ENCODE results near the gene LDAF1.

Gene LDAF1

DNA sequence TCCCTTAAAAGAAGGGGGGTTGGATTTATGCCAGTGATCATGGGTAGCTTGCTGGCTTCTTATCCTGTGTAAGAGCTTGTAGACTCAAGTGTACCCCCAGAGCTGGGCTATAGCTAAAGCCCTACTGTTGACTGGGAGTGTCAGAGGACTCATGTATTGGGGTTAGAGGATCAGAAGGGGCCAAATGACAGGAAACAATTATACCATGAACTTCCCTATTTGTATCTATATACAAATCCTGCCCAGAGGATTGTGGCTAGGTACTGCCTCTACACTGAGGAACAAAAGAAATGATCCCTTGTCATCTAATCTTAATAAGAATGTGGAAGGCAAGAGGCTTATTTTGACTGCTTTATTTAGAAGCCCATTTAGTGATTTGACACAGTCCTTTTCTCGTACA, 38.6 kb downstream of the LDAF1 start:
- DNase-seq: no peak

DNA sequence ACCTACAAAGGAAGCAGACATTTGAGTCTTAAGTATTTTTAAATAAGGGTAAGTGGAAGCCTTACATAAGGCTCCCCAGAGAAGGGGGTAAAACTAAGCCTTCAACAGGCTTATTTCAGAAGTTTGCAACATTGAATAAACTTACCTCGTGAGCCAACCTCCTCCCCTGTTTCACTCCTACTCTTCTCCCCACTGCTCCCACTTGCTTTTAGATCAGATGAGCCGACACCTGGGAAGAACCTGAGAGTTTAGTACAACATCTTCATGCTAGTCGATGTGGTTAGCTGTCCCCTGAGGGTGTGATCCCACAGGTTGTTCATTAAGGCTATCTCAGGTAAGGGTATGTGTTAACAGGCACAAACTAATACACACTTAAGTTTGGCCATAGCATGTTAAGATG, 39.1 kb downstream of the LDAF1 start:
- no peak for DNase-seq

DNA sequence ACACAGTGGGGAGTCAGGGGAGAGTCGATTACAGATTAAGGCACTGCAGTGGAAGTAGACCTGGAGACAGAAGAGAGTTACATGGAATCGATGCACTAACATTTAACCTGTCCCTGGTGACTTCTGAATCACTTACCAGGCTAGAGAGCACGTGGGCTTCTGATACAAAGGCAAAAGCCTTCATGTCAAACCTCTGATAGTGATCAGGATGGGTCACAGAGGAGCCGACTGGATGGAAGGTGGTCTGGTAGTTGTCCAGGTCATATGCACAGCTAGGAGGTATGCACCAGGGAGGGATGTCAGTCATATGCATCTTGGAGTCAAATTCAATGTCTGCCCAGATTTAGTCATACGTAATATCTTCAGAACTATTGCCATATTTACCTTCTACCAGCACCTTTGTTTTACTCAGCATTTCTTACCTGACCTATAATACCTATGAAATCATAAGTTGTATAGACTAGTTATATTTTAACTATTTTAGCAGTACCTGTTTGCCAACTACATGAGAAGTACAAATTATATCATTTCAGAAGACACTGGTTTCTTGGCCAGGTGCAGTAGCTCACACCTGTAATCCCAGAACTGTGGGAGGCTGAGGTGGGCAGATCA, 41.2 kb downstream of the LDAF1 start:
- DNase-seq: no peak

DNA sequence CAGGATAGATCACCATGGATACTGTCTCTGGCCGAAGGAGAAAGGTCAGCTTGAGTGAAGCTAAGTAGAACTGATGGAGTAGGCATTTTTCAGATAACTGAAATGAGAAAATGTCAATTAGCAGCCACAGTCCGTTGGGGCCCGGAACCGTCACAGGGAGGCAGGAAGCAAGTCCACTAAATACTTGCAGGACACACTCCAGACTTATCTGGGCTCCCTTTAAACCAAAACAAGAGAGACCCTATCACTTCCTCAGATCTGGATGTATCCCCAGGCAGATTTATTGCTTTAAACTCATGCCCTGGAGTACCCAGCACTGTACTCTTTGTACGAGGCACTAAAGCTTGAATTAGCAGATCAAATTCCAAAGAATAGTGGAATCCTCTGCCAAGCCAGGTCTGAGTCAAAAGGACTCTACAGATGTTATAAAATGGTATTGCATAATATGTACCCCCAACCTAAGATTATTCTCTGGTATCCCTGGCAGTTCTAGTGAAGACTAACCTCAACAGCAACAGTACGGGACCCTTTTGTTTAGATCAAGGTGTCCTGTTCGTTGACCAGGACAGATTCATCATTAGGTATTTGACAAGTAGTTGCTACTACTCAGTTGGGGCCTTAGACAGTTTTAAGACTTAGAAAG, 44.8 kb downstream of the LDAF1 start:
- no peak for DNase-seq

DNA sequence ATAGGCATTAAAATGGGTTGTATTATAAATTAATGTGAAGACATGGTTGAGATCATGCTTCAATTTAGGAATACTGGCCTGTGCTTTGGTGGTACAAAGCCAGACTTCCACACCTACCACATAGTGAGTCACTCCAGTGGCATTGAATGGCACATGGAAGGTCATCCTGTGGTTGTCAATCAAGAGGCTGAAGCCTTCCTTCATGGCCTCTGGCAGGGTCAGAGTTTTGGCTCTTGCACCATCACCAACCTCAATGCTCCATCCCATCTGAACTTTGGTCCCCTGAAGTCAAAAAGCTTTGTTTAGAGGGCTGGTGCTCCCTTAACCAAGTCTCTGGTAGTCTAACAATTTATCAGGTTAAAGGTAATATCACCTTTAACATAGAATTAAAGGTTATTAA, 46.8 kb downstream of the LDAF1 start:
- DNase-seq: no peak

DNA sequence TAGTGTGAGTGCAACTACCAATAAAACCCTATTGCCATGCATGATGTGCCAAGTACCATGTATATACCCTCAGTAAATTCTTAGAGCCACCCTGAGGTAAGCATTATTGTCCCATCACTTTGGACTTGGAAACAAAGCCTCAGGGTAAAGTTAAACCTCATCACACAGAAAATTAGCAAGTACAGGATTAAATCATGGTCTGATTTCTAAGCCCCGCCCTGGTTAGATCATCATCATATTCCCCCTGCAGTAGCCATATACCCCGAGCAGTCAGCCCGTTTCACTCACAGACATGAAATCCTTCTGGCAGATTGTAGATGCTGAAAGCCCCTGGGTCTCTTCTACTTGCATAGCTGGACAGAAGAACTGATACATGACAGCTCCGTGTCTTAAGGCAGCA, 48.1 kb downstream of the LDAF1 start:
- DNase-seq: no peak

DNA sequence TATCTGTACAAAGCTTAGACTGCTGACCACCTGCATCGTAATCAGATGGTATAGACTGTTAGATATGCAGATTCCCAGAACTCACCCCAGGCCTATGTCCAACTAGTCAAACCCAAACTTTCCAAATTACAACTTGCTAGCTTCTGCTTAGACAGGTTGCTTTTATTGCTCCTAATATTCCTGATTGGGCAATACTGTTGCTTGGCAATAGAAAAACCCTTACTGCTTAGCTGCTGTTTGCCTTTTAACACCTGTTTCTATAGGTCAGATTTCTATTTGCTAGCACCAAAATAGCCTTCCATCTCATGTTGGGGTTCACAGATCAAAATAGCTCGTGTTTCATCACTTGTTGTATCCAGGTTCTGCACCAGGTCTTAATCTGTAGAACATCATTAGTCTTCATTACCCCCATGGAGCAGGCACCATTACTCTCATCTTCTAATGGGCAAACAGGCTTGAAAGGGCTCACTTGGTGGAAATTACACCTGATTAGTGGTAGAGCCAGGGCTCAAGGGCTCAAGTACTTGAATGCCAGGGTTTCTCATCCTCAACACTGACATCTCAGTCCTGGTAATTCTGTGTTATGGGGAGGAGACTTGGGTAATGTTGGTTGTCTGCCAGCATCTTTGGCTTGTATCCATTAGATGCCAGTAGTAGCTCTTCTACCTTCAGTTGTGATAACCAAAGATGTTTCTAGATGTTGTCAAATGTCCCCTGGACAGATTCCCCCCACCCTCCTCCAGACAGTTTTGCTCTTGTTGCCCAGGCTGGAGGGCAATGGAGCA, 50.2 kb downstream of the LDAF1 start:
- DNase-seq: no peak

DNA sequence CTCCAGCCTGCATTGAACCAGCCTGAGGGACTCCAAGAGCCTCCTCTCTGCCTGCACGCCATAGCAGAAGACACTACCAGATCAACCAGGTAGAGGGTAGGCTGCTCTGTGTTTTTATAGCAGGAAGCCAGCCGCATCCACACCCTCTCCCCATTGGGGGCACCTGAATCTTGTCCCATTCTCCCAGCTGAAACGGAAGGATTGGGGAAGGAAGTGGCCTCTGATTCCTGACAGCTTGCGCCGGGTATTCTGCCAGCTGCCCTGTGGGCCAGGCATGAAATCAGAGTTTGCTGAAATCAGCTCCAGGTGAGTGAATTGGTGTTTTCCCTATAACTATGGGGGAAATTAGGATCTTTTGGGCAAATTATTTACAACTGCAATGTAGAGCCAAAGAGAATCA, 53.0 kb downstream of the LDAF1 start, which contains the start of gene ZP2:
Gene ZP2 (minus strand): TSS at position 89 of the 400 bp plus-strand sequence. CDS start 27 bp downstream, at position 62.
- no peak for DNase-seq

DNA sequence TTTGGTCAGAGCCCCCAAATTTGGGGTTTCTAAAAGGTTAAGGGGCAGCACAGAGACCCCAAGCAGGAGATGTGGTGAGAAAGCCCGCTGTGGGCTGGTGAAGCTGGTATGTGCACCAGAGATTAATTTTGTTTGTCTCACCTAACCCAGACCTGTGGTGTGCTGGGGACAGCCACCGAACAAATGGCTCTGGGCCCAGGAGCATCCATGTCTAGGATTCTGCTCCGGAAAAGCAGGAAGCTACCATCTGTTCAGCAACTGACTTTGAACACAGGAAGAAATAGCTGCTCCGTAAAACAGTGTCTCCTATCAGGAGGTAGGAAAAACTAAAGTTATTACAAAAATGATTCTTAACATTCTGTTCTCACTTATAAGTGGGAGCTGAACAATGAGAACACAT, 55.6 kb downstream of the LDAF1 start:
- no peak for DNase-seq

DNA sequence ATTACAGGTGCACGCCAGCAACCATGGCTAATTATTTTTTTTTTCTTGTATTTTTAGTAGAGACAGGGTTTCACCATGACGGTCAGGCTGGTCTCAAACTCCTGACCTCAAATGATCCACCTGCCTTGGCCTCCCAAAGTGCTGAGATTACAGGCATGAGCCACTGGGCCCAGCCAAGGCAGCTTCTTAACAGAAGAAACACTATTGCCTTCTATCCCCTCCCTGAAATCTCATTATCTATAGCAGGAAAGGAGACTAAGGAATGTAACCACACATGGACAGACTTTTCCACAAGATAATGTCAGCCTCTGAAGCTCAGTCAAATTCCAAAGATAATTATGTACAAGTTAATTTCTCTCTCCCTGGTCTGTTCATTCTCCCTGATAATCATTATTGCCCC, 58.6 kb downstream of the LDAF1 start:
- DNase-seq: no peak

DNA sequence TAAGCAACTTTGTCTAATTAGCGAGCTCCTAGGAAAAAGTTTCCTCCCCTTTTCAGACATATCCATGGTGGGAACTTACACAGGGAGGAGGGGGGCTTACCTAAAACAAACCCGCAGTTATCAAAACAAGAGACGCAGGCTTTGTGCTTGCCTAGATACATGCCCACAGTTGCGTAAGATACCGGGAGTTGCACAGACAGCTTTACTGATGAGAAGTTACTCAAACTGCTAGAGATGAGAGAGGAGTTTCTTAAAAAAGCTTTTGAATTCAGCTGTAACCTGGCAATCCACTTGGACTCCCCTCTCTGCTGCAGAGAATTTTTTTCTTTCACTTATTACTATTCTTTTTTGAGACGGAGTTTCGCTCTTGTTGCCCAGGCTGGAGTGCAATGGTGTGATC, 59.7 kb downstream of the LDAF1 start:
- no peak for DNase-seq

DNA sequence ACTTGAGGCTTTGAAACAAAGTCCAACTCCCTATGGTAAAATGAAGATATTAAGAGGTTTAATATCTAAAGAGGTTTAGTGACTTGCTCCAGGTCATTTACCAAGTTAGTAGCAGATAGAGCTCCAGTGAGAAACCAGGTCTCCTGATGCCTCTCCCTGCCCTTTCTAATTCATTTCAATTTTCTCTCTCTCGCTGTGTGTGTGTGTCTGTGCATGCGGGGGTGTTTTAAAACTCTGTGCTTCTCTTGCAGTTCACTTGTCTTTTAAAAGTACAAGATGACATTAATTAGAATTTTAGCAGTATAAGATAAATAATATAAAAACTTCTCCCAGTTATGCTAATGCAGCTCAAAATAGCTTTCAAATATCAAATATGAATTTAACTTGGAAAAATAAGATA, 61.1 kb downstream of the LDAF1 start:
- no peak for DNase-seq

DNA sequence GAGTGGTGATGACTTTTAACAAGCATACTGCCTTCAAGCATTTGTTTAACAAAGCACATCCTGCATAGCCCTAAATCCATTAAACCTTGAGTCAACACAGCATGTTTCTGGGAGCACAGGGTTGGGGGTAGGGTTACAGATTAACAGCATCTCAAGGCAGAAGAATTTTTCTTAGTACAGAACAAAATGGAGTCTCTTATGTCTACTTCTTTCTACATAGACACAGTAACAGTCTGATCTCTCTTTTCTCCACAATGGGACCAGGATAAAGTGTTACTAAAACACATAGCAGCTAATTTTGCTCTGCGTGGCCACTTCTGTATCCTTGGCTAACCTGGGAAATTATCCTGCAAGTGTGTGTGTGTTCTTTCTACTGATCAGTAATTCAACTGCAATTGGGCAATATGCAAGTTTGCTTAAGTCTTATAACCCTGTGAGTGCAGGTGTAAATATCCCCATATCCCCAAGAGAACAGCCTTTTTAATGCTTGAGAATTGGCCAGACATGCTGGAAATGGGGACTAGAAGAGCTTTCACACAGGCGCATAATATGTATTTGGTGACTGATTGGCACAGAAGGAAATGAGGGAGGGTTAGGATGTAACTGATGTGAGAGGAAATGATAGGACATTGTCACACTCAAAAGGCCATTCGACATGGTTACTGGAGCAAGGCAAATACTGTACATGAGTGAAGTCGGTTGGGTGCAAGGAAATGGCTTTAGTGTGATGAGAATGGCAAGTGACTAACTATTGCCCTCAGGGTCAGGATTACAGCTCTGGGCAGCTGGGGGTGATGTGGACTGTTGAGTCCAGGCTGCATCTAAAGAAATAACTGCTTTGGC, 64.2 kb downstream of the LDAF1 start:
- no peak for DNase-seq

DNA sequence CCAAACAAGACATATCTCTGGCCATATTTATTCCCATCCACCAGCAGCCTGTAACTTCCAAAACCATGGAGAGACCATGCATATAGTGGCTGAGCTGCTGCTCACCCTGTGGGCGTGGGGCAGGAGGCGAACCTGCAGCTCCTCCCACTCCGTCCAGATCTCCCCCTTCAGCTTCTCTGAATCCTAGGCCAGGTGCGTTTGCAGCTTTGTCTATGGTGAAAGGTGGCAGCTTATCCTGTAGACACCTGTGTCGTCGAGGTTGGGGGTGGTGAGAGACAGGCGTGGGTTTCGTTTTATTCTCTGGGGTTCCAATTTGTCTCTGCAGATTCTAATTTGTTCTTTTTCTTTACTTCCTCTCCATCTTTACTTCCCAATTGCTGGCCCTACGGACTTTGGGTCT, 65.3 kb downstream of the LDAF1 start:
- no peak for DNase-seq

DNA sequence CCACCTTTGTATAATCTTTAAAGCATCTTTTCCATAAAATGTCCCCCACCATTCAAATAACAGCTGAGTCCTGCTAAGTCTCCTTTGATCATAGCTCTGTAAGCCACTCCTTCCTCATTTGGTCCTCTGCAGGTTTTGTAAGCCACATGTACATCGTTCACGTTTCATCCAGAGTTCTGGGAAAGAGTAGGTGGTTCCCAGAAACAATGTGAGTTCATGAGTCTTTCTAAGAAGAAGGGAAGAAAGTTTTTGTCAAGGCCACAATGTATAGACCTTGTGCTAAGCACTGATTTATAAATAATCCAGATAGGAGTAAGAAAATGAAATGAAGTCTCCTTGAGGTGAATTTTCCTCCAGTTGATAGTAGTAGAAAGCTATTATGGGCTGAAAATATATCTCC, 66.3 kb downstream of the LDAF1 start:
- DNase-seq: no peak

DNA sequence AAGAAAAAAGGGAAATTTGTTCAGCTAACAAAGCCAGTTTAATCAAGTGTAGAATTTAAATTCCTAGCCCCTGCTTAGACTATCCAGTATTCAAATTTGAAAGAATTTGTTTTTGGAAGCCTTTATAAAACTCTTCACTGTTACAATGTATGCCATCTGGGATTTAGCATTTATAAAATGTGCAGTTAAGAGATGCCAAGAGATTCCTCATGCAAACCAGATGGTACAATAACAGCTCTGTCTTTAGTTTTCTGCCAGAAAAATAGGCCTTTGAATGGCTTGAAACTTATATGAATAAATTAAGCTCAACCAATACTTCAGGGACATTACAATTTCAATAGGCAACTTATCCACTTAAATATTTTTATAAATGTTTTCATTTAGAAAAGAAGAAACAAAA, 68.3 kb downstream of the LDAF1 start:
- DNase-seq: no peak

DNA sequence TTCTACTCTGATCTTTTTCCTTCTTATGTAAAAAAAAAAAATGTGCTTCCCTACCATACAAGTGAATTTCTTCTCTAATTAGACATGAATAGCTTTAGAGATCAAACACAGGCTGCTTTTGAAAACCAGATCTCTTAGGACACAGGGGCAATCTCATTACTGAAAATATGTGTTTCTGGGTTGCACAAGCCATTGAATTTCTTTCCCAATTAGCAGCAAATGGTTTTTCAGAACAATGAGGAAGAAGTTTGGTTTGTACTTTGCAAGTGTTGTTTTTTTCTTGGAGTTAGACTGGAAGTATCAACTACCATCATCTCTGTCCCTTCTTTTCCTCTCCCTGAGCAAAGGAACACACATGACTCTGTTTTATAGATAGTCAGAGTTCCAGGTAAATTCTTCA, 69.4 kb downstream of the LDAF1 start:
- DNase-seq: no peak

DNA sequence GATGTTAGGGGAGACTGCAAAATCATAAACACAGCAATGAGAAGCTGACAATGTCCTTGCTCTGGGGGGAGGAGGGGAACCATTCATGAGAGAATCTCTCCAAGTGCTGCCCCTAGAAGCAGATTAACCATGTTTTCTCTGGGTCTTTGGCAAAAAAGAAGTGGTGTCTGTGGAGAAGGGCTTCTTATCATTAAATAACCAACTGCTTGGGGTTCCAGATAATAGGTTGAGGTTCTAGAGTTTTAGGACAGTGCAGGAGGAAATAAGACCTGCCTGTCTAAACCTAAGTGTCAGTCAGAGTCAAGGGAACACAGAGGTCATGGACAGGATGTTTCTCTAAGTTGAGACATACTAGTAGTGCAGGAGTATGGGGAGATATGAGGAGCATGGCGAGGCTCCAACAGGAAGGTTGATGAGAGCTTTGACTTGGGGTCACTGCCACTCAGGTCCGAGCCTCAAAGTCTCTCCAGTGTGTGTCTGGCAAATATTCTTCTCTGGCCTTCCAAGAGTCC, 69.9 kb downstream of the LDAF1 start:
- no peak for DNase-seq

Data from activated CD4-positive, alpha-beta T cell treated with anti-CD3 and anti-CD28 coated beads, Interleukin-2, amount 50 U/mL, for 1 hour (primary cell).